ENCODE results near the gene DOP1A.

Gene DOP1A

GRCh38 chr6:83071023-83071422, 3.6 kb downstream of the DOP1A start:
- DNase-seq (ENCODE audit: low spot score), result no peak

DNA sequence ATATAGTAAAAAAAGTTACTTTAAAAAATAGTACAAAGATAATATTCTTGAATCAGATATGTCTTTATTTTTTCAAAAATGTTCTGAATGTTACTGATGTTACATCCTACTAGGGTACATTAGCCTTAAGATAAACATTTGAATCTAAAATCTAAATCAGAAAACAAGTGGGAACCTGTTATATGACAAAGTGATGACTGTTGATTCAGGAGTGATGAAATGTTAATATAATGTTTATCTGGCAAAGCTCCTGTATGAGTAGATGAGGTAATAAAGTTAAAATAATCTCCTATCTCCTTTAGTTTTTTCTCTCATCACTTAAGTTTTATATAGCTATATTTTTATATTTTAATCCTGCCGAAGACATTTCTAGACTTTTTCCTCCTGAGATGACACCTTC, 4.2 kb downstream of the DOP1A start:
- no peak for DNase-seq (ENCODE audit: low spot score)

- no peak for DNase-seq (ENCODE audit: low spot score)
Observed at GRCh38 chr6:83072726-83073125, 5.3 kb downstream of the DOP1A start.

DNA sequence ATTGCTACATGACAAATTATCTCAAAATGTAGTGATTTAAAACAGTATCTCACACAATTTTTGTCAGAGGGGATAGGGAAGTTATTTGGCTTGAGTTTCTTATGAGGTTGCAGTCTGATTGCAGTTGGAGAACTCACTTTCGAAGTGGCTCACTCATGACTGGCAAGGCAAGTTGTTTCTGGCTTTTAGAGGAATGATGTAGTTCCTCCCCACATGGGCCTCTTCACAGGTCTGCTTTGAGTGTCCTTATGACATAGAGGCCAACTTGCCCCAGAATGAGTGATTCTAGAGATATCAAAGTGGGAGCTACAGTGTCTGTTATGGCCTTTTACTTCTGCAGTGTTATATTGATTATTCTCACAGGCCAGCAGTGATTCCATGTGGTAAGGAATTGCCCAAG, 6.1 kb downstream of the DOP1A start:
- no peak for DNase-seq (ENCODE audit: low spot score)

- DNase-seq (ENCODE audit: low spot score), result no peak
Observed at GRCh38 chr6:83083476-83083875, 16.0 kb downstream of the DOP1A start.

- DNase-seq (ENCODE audit: low spot score), result no peak
Observed at GRCh38 chr6:83086751-83087150, 19.3 kb downstream of the DOP1A start.

DNA sequence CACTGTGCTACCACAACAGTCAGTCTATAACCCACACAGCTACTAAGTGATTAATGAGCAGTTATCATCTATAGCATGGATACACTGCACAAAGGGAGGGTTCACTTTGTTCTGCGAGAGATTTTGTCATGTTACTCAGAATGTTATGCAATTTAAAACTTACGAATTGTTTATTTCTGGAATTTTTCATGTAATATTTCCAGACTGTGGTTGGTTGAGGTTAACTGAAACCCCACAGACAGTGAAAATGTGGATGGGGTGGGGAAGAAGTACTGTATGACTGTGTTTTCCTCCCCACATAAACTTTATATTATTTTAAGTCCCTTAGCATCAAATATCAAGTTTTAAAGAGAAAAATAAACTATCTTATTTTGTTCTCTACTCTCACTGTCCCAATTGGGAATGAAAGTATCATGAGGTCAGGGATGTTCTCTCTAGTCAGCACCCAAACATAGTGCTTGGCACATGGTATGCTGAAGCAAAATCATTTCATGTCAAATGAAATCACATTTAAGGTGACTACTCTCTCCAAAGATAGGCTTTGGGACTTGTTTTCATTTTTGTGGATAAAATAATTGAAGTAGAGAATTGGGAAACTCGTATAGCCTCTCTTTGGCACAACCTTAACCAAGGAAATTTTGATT, 25.4 kb downstream of the DOP1A start:
- no peak for DNase-seq (ENCODE audit: low spot score)

GRCh38 chr6:83096791-83097190, 29.3 kb downstream of the DOP1A start:
- DNase-seq (ENCODE audit: low spot score), result no peak

GRCh38 chr6:83097204-83097603, 29.7 kb downstream of the DOP1A start:
- DNase-seq (ENCODE audit: low spot score), result no peak

DNA sequence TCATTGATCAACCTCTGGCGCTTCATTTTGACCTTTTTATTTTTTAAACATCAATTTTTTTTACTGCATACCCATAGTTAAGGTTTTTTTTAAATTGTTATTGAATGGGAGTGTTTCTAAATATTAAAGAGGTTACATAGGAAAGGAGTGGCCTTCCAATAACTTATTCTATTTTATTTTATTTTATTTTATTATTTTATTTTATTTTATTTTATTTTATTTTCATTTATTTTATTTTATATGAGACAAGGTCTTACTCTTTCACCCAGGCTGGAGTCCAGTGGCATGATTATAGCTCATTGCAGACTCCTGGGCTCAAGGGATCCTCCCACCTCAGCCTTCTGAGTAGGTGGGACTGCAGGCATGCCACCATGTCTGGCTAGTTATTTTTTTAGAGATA, 30.2 kb downstream of the DOP1A start:
- DNase-seq (ENCODE audit: low spot score), result no peak

DNA sequence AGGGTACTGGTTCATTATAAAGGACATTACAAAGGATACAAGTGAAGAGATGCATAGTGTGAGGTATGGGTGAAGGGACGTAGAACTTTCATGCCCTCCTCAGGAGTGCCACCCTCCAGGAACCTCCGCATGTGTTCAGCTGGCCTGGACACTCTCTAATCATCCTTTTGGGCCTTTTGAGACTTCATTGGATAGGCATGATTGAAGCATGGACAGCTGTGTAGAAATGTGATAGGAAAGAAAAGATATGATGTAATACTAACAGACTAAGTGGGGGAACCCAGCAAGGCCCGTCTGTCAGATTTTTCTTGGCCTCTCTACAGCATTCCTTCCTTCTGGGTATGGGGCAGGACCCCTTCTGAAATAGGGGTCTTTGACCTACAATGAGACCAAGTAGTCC, 31.1 kb downstream of the DOP1A start:
- DNase-seq (ENCODE audit: low spot score), result no peak

GRCh38 chr6:83108378-83108777, 40.9 kb downstream of the DOP1A start:
- no peak for DNase-seq (ENCODE audit: low spot score)

DNA sequence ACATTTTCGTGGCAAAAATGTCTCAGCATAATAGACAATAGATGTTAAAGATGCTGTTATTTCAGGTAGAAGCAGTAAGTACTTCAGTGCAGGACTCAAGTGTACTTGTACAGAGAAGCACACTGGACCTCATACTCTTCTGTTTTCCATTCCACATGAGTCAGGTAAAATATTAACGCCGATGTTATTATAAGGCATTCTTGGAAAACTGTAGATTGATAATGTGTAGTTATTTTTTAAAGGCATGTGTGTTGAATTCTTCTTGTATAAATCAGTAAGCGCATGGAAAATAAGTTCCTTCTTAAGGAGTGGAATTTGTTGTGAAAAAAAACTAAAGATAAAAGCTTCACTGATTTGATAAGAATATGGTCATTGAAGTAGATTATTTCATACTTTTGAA, 45.8 kb downstream of the DOP1A start:
- DNase-seq (ENCODE audit: low spot score), result no peak

DNA sequence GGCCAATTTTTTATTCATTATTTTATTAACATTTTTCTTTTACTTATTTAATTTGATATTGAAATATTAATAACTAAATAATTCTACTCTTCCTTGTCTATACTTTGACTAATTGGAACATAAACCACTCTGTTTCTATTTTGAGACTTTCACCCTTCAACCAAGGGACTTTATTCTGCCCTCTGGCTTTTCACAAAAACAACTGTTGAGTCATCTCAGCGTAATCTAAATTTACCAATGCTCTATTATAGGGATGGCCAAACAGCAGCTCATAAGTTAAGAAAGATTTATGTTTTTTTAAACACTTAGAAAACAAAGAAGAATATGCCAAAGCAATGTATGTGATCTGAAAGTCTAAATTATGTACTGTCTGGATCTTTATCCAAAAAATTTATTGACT, 46.7 kb downstream of the DOP1A start:
- DNase-seq (ENCODE audit: low spot score), result no peak

- DNase-seq (ENCODE audit: low spot score), result no peak
Observed at GRCh38 chr6:83117802-83118201, 50.3 kb downstream of the DOP1A start.

DNA sequence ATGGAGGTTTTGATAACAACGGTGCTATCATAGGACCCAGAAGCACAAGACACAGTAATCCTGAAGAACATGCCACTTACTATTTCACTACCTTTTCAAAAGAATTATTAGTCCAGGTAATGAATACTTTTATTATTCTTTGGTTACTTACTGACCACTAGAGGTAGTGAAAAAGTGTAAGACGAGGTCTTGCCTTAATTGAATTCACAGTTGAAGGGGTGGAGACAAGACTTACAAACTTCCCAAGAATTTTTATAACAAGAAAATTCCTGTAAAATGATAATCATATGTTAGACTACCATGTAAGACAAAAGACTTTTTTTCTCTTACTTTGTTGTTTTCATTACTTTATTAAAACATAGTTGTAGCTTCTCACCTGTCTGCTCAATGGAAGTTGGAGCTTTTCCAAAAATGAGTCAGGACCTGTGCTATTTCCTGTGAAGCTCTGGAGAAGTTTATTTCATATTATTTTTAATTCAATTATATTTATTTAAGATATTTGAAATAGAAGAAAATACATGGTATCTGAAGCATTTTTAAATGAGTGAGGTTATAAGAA, 52.4 kb downstream of the DOP1A start:
- DNase-seq (ENCODE audit: low spot score), result no peak

GRCh38 chr6:83124553-83124952, 57.1 kb downstream of the DOP1A start:
- no peak for DNase-seq (ENCODE audit: low spot score)

DNA sequence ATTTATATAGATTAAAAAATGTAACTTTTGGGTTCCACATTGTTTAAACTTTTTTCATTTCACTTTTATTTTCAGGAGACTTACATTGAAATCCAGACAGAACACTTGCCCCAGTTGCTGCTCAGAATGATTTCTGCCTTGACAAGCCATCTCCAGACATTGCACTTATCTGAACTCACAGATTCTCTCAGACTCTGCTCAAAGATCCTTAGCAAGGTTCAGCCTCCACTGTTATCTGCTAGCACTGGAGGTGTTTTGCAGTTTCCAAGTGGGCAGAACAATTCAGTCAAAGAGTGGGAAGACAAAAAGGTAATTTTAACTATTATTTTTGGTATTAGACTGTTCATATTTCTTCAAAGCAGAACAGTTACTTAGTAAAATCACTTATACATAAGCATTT, 58.0 kb downstream of the DOP1A start:
- no peak for DNase-seq (ENCODE audit: low spot score)

- DNase-seq (ENCODE audit: low spot score), result no peak
Observed at GRCh38 chr6:83126223-83126622, 58.8 kb downstream of the DOP1A start.

GRCh38 chr6:83126807-83127206, 59.3 kb downstream of the DOP1A start:
- no peak for DNase-seq (ENCODE audit: low spot score)

GRCh38 chr6:83127258-83127657, 59.8 kb downstream of the DOP1A start:
- DNase-seq (ENCODE audit: low spot score), result no peak

GRCh38 chr6:83127976-83128375, 60.5 kb downstream of the DOP1A start:
- DNase-seq (ENCODE audit: low spot score), result no peak

DNA sequence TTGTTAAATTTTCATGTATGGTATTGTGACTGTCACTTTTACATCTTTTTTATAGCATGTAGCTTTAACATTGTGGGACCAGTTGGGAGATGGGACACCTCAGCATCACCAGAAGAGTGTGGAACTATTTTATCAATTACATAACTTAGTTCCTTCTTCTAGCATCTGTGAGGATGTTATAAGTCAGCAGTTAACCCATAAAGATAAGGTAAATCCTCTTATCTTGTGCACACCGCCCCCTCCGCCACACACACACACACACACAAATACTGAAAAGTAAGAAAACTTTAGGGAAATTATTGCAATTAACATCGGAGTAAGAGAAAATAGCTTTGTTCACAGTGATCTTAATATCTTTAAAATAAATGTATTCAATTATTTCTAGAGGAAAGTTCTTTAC, 64.7 kb downstream of the DOP1A start:
- no peak for DNase-seq (ENCODE audit: low spot score)

DNA sequence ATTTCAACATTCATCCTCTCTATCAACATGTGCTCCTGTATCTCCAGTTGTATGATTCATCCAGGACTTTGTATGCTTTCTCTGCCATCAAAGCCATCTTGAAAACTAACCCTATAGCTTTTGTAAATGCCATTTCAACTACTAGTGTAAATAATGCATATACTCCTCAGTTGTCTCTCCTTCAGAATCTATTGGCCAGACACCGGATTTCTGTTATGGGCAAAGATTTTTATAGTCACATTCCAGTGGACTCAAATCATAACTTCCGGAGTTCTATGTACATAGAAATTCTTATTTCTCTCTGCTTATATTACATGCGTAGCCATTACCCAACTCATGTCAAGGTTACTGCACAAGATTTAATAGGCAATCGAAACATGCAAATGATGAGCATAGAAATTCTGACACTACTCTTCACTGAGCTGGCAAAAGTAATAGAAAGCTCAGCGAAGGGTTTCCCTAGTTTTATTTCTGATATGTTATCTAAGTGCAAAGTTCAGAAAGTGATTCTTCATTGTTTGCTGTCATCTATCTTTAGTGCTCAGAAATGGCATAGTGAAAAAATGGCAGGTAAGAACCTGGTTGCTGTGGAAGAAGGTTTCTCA, 70.7 kb downstream of the DOP1A start:
- no peak for DNase-seq (ENCODE audit: low spot score)
